SU-DHL-6 (cell line): ENCODE data around the gene SH3RF1.

ENCODE experiments used
- H2AFZ ChIP-seq: fragments of 200-600 bp; sonication (generic); 2 replicates; pipeline ENCODE4 v1.6.1; 2014; ENCODE audit warnings: low read depth, mild to moderate bottlenecking, moderate library complexity, mixed read lengths, antibody characterized with exemption, low read length; ENCODE audit not compliant: severe bottlenecking
- H3F3A ChIP-seq: fragments of 200-600 bp; shearing (Covaris generic); 2 replicates; pipeline ENCODE4 v1.6.0; 2016; ENCODE audit warnings: antibody characterized with exemption, mild to moderate bottlenecking; ENCODE audit not compliant: insufficient read depth
- H3K27ac ChIP-seq: fragments of 200-600 bp; sonication (generic); 2 replicates; pipeline ENCODE4 v1.5.1; 2016; ENCODE audit warnings: low read depth, mild to moderate bottlenecking, low read length, moderate library complexity, mixed read lengths
- H3K27me3 ChIP-seq: fragments of 200-600 bp; sonication (generic), shearing (Covaris generic); 2 replicates; pipeline ENCODE4 v1.6.0; 2014; ENCODE audit warnings: mild to moderate bottlenecking, low read length
- H3K36me3 ChIP-seq: fragments of 200-600 bp; sonication (generic); 2 replicates; pipeline ENCODE4 v1.6.1; 2014; ENCODE audit warnings: mild to moderate bottlenecking, low read length, mixed read lengths
- H3K4me2 ChIP-seq: fragments of 300-600, 200-600 bp; shearing (Covaris generic), sonication (generic); 2 replicates; pipeline ENCODE4 v1.6.0; 2014; ENCODE audit warnings: low read length, low read depth, mild to moderate bottlenecking; ENCODE audit not compliant: poor library complexity, severe bottlenecking
- H3K4me3 ChIP-seq: fragments of 200-600 bp; sonication (generic); 2 replicates; pipeline ENCODE4 v1.5.1; 2014; ENCODE audit warnings: antibody characterized with exemption, low read length, mild to moderate bottlenecking, mixed read lengths; ENCODE audit not compliant: insufficient read depth, poor library complexity, severe bottlenecking
- H3K79me2 ChIP-seq: fragments of 200-600 bp; sonication (generic); 2 replicates; pipeline ENCODE4 v1.6.1; 2014; ENCODE audit warnings: mild to moderate bottlenecking, low read length, moderate library complexity; ENCODE audit not compliant: insufficient read depth
- H3K9ac ChIP-seq: fragments of 200-600 bp; sonication (generic); 2 replicates; pipeline ENCODE4 v1.7.0; 2014; ENCODE audit warnings: mild to moderate bottlenecking, low read length
- H3K9me2 ChIP-seq: fragments of 200-600 bp; sonication (generic); replicated peaks from 2 replicates; pipeline ENCODE4 v1.6.1; 2014; ENCODE audit warnings: low read length; ENCODE audit not compliant: insufficient read depth
- H3K9me3 ChIP-seq: fragments of 200-600 bp; sonication (generic); 2 replicates; pipeline ENCODE4 v1.6.1; 2014; ENCODE audit warnings: low read length, mixed read lengths; ENCODE audit not compliant: insufficient read depth
- H4K20me1 ChIP-seq: fragments of 200-600 bp; sonication (generic); 2 replicates; pipeline ENCODE4 v1.6.1; 2014; ENCODE audit warnings: low read depth, mild to moderate bottlenecking, antibody characterized with exemption, low read length, moderate library complexity, mixed read lengths
- EZH2phosphoT487 ChIP-seq: fragments of 200-600 bp; sonication (generic), shearing (Covaris generic); conservative IDR thresholded peaks from 2 replicates; pipeline ENCODE4 v1.6.1; 2018; ENCODE audit warnings: mild to moderate bottlenecking, antibody characterized with exemption, low read length, moderate library complexity, mixed read lengths
- TF ChIP-seq, protein P1 (sequence below): fragments of 200-600 bp; sonication (generic); IDR thresholded peaks from one replicate; pipeline ENCODE4 v1.5.1; 2017; ENCODE audit warnings: antibody characterized with exemption, mild to moderate bottlenecking, low read length, moderate library complexity; ENCODE audit not compliant: insufficient read depth, poor library complexity, severe bottlenecking

SH3RF1 gene

DNA sequence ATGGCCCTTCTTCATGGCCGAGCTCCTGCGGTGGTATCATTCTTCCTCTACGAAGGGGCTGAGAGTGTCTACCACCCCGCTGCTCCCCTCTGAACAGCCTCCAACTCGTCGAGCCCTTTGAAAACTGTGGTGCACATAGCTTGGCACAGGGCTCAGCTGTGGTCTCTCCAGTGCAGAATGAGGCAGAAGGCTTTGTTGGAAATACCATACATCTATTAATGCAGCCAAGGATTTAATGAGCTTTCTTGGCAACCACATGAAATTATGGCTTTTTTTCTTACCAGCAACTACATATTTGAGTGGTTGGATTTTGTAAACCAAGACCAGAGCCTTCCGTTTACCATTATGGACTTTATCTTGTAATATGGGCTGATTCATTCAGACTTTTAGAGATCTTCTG lies 199.0 kb downstream of the SH3RF1 start:
- TF ChIP-seq, protein P1, sequence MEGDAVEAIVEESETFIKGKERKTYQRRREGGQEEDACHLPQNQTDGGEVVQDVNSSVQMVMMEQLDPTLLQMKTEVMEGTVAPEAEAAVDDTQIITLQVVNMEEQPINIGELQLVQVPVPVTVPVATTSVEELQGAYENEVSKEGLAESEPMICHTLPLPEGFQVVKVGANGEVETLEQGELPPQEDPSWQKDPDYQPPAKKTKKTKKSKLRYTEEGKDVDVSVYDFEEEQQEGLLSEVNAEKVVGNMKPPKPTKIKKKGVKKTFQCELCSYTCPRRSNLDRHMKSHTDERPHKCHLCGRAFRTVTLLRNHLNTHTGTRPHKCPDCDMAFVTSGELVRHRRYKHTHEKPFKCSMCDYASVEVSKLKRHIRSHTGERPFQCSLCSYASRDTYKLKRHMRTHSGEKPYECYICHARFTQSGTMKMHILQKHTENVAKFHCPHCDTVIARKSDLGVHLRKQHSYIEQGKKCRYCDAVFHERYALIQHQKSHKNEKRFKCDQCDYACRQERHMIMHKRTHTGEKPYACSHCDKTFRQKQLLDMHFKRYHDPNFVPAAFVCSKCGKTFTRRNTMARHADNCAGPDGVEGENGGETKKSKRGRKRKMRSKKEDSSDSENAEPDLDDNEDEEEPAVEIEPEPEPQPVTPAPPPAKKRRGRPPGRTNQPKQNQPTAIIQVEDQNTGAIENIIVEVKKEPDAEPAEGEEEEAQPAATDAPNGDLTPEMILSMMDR = no peak
- TF ChIP-seq EZH2phosphoT487 = no peak
- Histone ChIP-seq H3K9me2 (no peaks in the 10 kb centered on the region), H3K79me2 (no peaks in the 10 kb centered on the region), H3K36me3 (no peaks in the 10 kb centered on the region), H3K9me3 (no peaks in the 10 kb centered on the region), H3F3A (no peaks in the 10 kb centered on the region), H4K20me1 (no peaks in the 10 kb centered on the region), H3K4me3 (no peak overlapping the region), H3K4me2 (no peak overlapping the region), H3K27ac (no peak overlapping the region), H3K9ac (no peak overlapping the region), H2AFZ (no peak overlapping the region), H3K27me3 (no peaks in the 10 kb centered on the region)

GRCh38 chr4:169070895-169071218 lies 199.9 kb downstream of the SH3RF1 start:
- Histone ChIP-seq H3K9me3 (no peaks in the 10 kb centered on the region), H3F3A (no peaks in the 10 kb centered on the region), H2AFZ (no peak overlapping the region), H3K79me2 (no peaks in the 10 kb centered on the region), H3K27me3 (no peaks in the 10 kb centered on the region), H3K27ac (no peak overlapping the region), H3K9ac (no peak overlapping the region), H4K20me1 (no peaks in the 10 kb centered on the region), H3K4me2 (no peak overlapping the region), H3K36me3 (no peaks in the 10 kb centered on the region), H3K4me3 (no peak overlapping the region), H3K9me2 (no peaks in the 10 kb centered on the region)
- no peak for TF ChIP-seq EZH2phosphoT487
- TF ChIP-seq, protein P1 = no peak

DNA sequence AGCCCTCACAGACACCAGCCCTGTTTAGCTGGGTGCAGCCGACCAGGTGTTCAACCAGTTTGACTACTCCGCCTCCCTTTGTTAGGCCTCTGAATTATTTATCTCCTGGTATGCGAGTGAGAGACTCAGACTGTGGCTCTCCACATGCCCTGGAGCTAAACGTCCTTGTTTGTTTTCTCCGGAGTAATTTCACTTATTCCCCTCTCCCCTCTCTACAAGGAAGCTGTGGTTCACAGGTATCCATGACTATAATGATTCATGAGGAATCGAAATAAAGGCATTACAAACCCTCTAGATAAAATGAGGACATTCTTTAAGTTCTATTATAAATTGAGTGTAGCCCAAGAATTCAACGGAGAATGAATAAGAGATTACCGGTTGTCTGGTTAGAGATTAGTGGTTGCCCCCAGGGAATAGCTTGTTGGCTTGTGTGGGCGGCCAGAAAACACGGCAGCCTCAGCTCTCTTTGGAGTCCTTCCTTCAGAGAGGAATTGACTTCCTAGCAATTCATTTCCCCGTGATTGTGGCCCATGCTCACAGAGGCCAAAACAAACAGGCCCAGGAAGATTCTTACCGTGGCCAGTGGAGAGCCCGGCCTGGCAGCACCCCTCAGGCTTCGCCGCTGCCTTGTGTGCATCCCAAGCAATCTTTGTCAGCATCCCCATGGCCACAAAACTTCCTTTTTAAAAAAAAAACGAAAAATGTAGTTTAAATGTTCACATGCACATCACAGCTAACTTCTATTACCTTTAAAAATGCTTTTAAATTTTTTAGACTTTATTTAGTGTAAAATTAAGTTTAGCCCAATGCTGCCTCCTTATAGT lies 200.5 kb downstream of the SH3RF1 start:
- no peak overlapping the region for H3K4me2 ChIP-seq
- H3K27me3 ChIP-seq = no peaks in the 10 kb centered on the region
- H3K9me2 ChIP-seq = no peaks in the 10 kb centered on the region
- H4K20me1 ChIP-seq = no peaks in the 10 kb centered on the region
- H3F3A ChIP-seq = no peaks in the 10 kb centered on the region
- TF ChIP-seq, protein P1 = no peak
- no peak for TF ChIP-seq EZH2phosphoT487
- no peak overlapping the region for H2AFZ ChIP-seq
- H3K27ac ChIP-seq = no peak overlapping the region
- H3K36me3 ChIP-seq = no peaks in the 10 kb centered on the region
- H3K9me3 ChIP-seq = no peaks in the 10 kb centered on the region
- no peaks in the 10 kb centered on the region for H3K79me2 ChIP-seq
- no peak overlapping the region for H3K9ac ChIP-seq
- no peak overlapping the region for H3K4me3 ChIP-seq
